A673 (cell line): ENCODE results near the gene CDH23.

Source experiments
- EZH2 ChIP-seq: fragments of 200-600 bp; sonication (generic); IDR thresholded peaks from 2 replicates; pipeline ENCODE4 v1.6.1; 2017; ENCODE audit warnings: borderline replicate concordance, low read depth, mild to moderate bottlenecking, mixed read lengths, antibody characterized with exemption, low read length; ENCODE audit not compliant: poor library complexity, severe bottlenecking
- TF ChIP-seq, protein P1 (sequence below): fragments of 300-800, 200-600 bp; sonication (generic); conservative IDR thresholded peaks from 2 replicates; pipeline ENCODE4 v1.5.1; 2017; ENCODE audit warnings: low read depth, mild to moderate bottlenecking, antibody characterized with exemption, low read length, moderate library complexity, mixed read lengths

DNA sequence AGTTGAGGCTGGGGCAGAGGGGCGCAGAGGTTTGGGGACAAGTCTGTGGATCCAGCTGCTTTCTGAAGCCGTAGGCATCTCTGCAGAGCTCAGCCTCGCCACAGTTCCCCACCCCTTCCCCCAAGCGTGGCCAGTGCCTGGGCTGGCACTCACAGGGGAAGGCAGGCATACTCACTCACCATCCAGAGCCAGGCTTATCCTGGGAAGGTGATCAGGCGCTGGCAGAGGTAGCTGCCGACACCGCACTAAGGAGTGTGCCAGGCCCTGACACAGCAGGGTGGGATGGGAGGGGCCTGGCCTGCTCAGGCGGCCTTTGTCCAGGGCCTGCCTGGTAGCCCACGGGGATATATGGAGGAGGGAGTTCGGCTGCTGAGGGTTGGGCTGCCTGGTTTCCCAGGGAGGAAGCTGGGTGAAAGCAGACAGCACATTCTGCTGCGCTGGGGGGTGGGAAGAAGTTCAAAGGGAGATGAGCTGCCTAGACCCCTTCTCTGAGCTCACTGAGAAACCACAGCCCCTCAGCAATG is 360.7 kb downstream of the CDH23 start:
- TF ChIP-seq, protein P1, sequence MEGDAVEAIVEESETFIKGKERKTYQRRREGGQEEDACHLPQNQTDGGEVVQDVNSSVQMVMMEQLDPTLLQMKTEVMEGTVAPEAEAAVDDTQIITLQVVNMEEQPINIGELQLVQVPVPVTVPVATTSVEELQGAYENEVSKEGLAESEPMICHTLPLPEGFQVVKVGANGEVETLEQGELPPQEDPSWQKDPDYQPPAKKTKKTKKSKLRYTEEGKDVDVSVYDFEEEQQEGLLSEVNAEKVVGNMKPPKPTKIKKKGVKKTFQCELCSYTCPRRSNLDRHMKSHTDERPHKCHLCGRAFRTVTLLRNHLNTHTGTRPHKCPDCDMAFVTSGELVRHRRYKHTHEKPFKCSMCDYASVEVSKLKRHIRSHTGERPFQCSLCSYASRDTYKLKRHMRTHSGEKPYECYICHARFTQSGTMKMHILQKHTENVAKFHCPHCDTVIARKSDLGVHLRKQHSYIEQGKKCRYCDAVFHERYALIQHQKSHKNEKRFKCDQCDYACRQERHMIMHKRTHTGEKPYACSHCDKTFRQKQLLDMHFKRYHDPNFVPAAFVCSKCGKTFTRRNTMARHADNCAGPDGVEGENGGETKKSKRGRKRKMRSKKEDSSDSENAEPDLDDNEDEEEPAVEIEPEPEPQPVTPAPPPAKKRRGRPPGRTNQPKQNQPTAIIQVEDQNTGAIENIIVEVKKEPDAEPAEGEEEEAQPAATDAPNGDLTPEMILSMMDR, result no peak
- TF ChIP-seq EZH2, result no peak
